Neural progenitor cell (in vitro differentiated cells): ENCODE data around the gene TMEM250. TPM values are rescaled to one million over a fixed set of nuclear protein-coding genes. Genes with fewer than 3 reads are reported as not detected.

Experiments
- DNase-seq: peaks from one replicate; pipeline ENCODE4 v3.0.0-alpha.2; 2016; ENCODE audit warnings: low spot score
- H2AFZ ChIP-seq: fragments of 200-600 bp; sonication (generic); replicated peaks from 2 replicates; pipeline ENCODE4 v1.6.1; 2016; ENCODE audit warnings: antibody characterized with exemption
- H3F3A ChIP-seq: fragments of 200-600 bp; sonication (generic); 2 replicates; pipeline ENCODE4 v1.6.1; 2016; ENCODE audit warnings: antibody characterized with exemption, low read depth
- H3K27ac ChIP-seq: fragments of 200-600 bp; sonication (generic); 2 replicates; pipeline ENCODE4 v1.5.1; 2016; ENCODE audit warnings: mild to moderate bottlenecking
- H3K27me3 ChIP-seq: fragments of 200-600 bp; sonication (generic); 2 replicates; pipeline ENCODE4 v1.6.1; 2016; ENCODE audit warnings: mild to moderate bottlenecking, moderate library complexity
- H3K36me3 ChIP-seq: fragments of 200-600 bp; sonication (generic); 2 replicates; pipeline ENCODE4 v1.5.1; 2016
- H3K4me1 ChIP-seq: fragments of 200-600 bp; sonication (generic); 2 replicates; pipeline ENCODE4 v1.6.1; 2016; ENCODE audit warnings: mixed run types
- H3K4me2 ChIP-seq: fragments of 200-600 bp; sonication (generic); 2 replicates; pipeline ENCODE4 v1.6.1; 2016
- H3K4me3 ChIP-seq: fragments of 200-600 bp; sonication (generic); 2 replicates; pipeline ENCODE4 v1.5.1; 2016
- H3K79me2 ChIP-seq: fragments of 200-600 bp; sonication (generic); 2 replicates; pipeline ENCODE4 v1.6.1; 2016; ENCODE audit warnings: low read depth
- H3K9ac ChIP-seq: fragments of 200-600 bp; sonication (generic); 2 replicates; pipeline ENCODE4 v1.6.1; 2016
- H3K9me3 ChIP-seq: fragments of 200-600 bp; sonication (generic); 2 replicates; pipeline ENCODE4 v1.5.1; 2016; ENCODE audit warnings: low read depth
- H4K20me1 ChIP-seq: fragments of 200-600 bp; sonication (generic); 2 replicates; pipeline ENCODE4 v1.6.1; 2016; ENCODE audit warnings: low read depth
- H3K27ac Mint-ChIP-seq: 3 replicates; pipeline ENCODE4 v1.8.0; 2021; ENCODE audit warnings: mixed read lengths
- H3K27me3 Mint-ChIP-seq: 2 replicates; pipeline ENCODE4 v1.8.0; 2022; ENCODE audit warnings: low read depth, mild to moderate bottlenecking, inconsistent platforms, moderate library complexity, mixed read lengths; ENCODE audit not compliant: insufficient read depth
- H3K36me3 Mint-ChIP-seq: 3 replicates; pipeline ENCODE4 v1.8.0; 2021; ENCODE audit warnings: mixed read lengths
- H3K4me1 Mint-ChIP-seq: 3 replicates; pipeline ENCODE4 v1.8.0; 2021; ENCODE audit warnings: mixed read lengths
- H3K4me3 Mint-ChIP-seq: 3 replicates; pipeline ENCODE4 v1.8.0; 2021; ENCODE audit warnings: mild to moderate bottlenecking, moderate library complexity, mixed read lengths
- H3K9me3 Mint-ChIP-seq: 3 replicates; pipeline ENCODE4 v1.8.0; 2020; ENCODE audit warnings: mixed read lengths
- EZH2 ChIP-seq: fragments of 200-600 bp; sonication (generic); IDR thresholded peaks from 2 replicates; pipeline ENCODE4 v1.6.1; 2017; ENCODE audit warnings: antibody characterized with exemption, mild to moderate bottlenecking, moderate library complexity
- EZH2phosphoT487 ChIP-seq: fragments of 200-600 bp; sonication (generic); IDR thresholded peaks from 2 replicates; pipeline ENCODE4 v1.6.1; 2017; ENCODE audit warnings: antibody characterized with exemption
- total RNA-seq: library from RNA; depleted of rRNA; stranded (reverse); fragments of >200 nt; gene quantifications from 2 replicates; pipeline ENCODE4 v1.2.3, GENCODE V29; 2015; ENCODE audit warnings: low replicate concordance
- TF ChIP-seq, protein P1 (sequence below): fragments of 200-600 bp; sonication (generic); IDR thresholded peaks from 2 replicates; pipeline ENCODE4 v1.5.1; 2017; ENCODE audit warnings: antibody characterized with exemption, mild to moderate bottlenecking

The TMEM250 gene
- total RNA-seq, 1 donor from 2014 or later: 16.3 TPM

- H3K27me3 ChIP-seq: peaks cover 7% of the 10 kb centered on the region
Measured at GRCh38 chr9:136124976-136125692, 6.5 kb upstream of the TMEM250 start.

DNA sequence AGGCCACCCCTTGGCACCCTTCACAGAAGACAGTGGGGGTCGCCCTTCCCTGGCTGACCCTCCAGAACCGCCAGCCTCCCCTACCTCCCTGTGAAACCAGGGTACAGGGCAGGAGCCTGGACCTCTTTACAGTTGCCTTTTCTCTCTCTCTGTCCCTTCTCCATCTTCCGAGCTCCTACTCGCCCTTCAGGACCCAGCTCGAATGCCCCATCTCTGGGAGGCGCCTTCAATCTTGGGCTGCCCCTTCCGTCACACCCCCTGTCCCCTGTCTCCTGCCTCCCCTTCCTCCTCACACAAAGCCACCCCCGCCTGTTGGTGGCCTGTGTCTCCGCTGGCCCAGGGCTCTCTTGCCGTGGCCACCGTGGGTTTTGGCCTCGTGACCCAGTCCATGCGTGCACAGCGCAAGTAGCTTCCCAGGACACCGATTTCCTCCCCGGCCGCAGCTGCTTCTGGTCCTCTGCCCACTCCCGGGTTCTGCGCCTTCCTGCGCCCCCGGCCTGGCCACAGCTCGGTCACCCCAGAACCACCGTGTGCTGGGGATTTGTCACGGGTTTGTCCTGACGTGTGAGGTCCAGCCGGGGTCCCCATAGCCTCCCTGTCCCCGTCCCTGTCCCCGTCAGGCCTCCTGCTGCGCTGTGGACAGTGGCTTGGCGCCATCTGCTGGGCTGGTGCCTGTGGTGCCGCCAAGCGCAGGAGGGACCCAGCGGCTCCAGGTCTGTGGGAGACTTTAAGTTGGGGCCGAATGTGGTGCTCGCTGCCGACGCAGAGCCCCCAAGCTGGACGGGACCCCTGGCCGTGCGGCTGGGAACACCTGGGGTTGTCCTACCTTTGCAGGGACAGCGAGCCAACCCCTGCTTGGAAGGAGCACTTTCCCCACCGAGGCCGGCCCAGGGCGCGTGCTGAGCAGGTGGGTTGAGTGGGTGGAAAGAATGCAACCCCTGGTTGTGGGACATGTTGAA lies 4.0 kb upstream of the TMEM250 start:
- Histone ChIP-seq H3K9me3 (no peaks in the 10 kb centered on the region), H4K20me1 (no peaks in the 10 kb centered on the region), H3K9ac (no peak overlapping the region), H3K27me3 (peaks cover 7% of the 10 kb centered on the region), H3K79me2 (peaks cover 4% of the 10 kb centered on the region), H2AFZ (no peak overlapping the region), H3K36me3 (no peaks in the 10 kb centered on the region), H3K27ac (no peak overlapping the region), H3K4me2 (no peak overlapping the region), H3K4me3 (no peak overlapping the region), H3F3A (peaks cover 10% of the 10 kb centered on the region), H3K4me1 (peaks cover under 1% of the 10 kb centered on the region)
- Mint-ChIP-seq H3K4me3 (peak overlapping the region; percentile 8), H3K9me3 (peaks cover 7% of the 10 kb centered on the region), H3K27ac (no peak overlapping the region), H3K36me3 (no peaks in the 10 kb centered on the region), H3K27me3 (peaks cover 13% of the 10 kb centered on the region), H3K4me1 (peaks cover 3% of the 10 kb centered on the region)
- no peak for TF ChIP-seq EZH2phosphoT487
- TF ChIP-seq, protein P1, sequence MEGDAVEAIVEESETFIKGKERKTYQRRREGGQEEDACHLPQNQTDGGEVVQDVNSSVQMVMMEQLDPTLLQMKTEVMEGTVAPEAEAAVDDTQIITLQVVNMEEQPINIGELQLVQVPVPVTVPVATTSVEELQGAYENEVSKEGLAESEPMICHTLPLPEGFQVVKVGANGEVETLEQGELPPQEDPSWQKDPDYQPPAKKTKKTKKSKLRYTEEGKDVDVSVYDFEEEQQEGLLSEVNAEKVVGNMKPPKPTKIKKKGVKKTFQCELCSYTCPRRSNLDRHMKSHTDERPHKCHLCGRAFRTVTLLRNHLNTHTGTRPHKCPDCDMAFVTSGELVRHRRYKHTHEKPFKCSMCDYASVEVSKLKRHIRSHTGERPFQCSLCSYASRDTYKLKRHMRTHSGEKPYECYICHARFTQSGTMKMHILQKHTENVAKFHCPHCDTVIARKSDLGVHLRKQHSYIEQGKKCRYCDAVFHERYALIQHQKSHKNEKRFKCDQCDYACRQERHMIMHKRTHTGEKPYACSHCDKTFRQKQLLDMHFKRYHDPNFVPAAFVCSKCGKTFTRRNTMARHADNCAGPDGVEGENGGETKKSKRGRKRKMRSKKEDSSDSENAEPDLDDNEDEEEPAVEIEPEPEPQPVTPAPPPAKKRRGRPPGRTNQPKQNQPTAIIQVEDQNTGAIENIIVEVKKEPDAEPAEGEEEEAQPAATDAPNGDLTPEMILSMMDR: peak; percentile 91
- peak; percentile 89 for DNase-seq

More at GRCh38 chr9:136124976-136125692, 6.5 kb upstream of the TMEM250 start:
- no peaks in the 10 kb centered on the region for H3K4me1 ChIP-seq
- H3K36me3 ChIP-seq: no peaks in the 10 kb centered on the region
- TF ChIP-seq EZH2 (no peak), EZH2phosphoT487 (no peak)
- TF ChIP-seq, protein P1: no peak
- H2AFZ ChIP-seq: no peak overlapping the region
- peaks cover under 1% of the 10 kb centered on the region for H3F3A ChIP-seq
- Mint-ChIP-seq H3K4me1 (peaks cover 3% of the 10 kb centered on the region), H3K36me3 (no peaks in the 10 kb centered on the region), H3K9me3 (peaks cover 7% of the 10 kb centered on the region), H3K4me3 (peak overlapping the region; percentile 54), H3K27ac (no peak overlapping the region), H3K27me3 (peaks cover 13% of the 10 kb centered on the region)
- no peak overlapping the region for H3K27ac ChIP-seq
- H4K20me1 ChIP-seq: no peaks in the 10 kb centered on the region
- H3K4me3 ChIP-seq: no peak overlapping the region
- H3K4me2 ChIP-seq: no peak overlapping the region
- no peaks in the 10 kb centered on the region for H3K9me3 ChIP-seq
- H3K79me2 ChIP-seq: no peaks in the 10 kb centered on the region
- no peak overlapping the region for H3K9ac ChIP-seq
- no peak for DNase-seq

DNA sequence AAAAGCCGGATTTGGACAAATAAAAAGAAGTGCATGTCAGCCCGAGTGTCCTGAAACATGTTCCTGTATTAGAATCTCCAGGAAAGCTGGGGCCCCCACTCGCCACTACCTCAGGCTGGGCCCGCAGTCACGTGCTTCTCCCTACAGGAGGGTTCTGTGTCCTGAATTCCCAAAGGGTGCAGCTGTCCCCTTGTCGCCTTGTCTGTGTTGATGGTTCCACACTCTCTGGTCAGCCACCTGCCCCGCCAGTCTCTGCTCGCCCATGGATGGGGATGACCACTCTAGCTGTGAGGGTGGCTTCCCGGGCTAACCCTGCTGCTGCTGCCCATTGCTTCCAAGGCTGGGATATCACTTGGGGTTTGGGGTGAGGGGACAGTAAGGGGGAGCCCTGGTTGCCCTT lies 3.1 kb upstream of the TMEM250 start:
- TF ChIP-seq EZH2phosphoT487: no peak
- TF ChIP-seq EZH2: no peak
- TF ChIP-seq, protein P1: no peak
- peaks cover 16% of the 10 kb centered on the region for H3F3A ChIP-seq
- H3K4me1 ChIP-seq: peaks cover 7% of the 10 kb centered on the region
- H3K4me2 ChIP-seq: no peak overlapping the region
- no peak overlapping the region for H3K9ac ChIP-seq
- H3K4me3 ChIP-seq: no peak overlapping the region
- H3K4me3 Mint-ChIP-seq: no peak overlapping the region
- no peaks in the 10 kb centered on the region for H3K36me3 Mint-ChIP-seq
- no peaks in the 10 kb centered on the region for H3K36me3 ChIP-seq
- peaks cover 13% of the 10 kb centered on the region for H3K27me3 Mint-ChIP-seq
- H3K4me1 Mint-ChIP-seq: peaks cover 3% of the 10 kb centered on the region
- DNase-seq: no peak
- H3K9me3 ChIP-seq: no peaks in the 10 kb centered on the region
- H3K9me3 Mint-ChIP-seq: peaks cover 7% of the 10 kb centered on the region
- peaks cover 7% of the 10 kb centered on the region for H4K20me1 ChIP-seq
- H3K27ac ChIP-seq: no peak overlapping the region
- no peak overlapping the region for H2AFZ ChIP-seq
- H3K79me2 ChIP-seq: peaks cover 13% of the 10 kb centered on the region
- peaks cover 7% of the 10 kb centered on the region for H3K27me3 ChIP-seq
- no peak overlapping the region for H3K27ac Mint-ChIP-seq
